SU-DHL-6 (cell line): ENCODE data around the gene KRT25.

Source experiments
- H2AFZ ChIP-seq: fragments of 200-600 bp; sonication (generic); 2 replicates; pipeline ENCODE4 v1.6.1; 2014; ENCODE audit warnings: low read depth, mild to moderate bottlenecking, moderate library complexity, mixed read lengths, antibody characterized with exemption, low read length; ENCODE audit not compliant: severe bottlenecking
- H3F3A ChIP-seq: fragments of 200-600 bp; shearing (Covaris generic); 2 replicates; pipeline ENCODE4 v1.6.0; 2016; ENCODE audit warnings: antibody characterized with exemption, mild to moderate bottlenecking; ENCODE audit not compliant: insufficient read depth
- H3K27ac ChIP-seq: fragments of 200-600 bp; sonication (generic); 2 replicates; pipeline ENCODE4 v1.5.1; 2016; ENCODE audit warnings: low read depth, mild to moderate bottlenecking, low read length, moderate library complexity, mixed read lengths
- H3K27me3 ChIP-seq: fragments of 200-600 bp; sonication (generic), shearing (Covaris generic); 2 replicates; pipeline ENCODE4 v1.6.0; 2014; ENCODE audit warnings: mild to moderate bottlenecking, low read length
- H3K36me3 ChIP-seq: fragments of 200-600 bp; sonication (generic); 2 replicates; pipeline ENCODE4 v1.6.1; 2014; ENCODE audit warnings: mild to moderate bottlenecking, low read length, mixed read lengths
- H3K4me2 ChIP-seq: fragments of 300-600, 200-600 bp; shearing (Covaris generic), sonication (generic); 2 replicates; pipeline ENCODE4 v1.6.0; 2014; ENCODE audit warnings: low read length, low read depth, mild to moderate bottlenecking; ENCODE audit not compliant: poor library complexity, severe bottlenecking
- H3K4me3 ChIP-seq: fragments of 200-600 bp; sonication (generic); 2 replicates; pipeline ENCODE4 v1.5.1; 2014; ENCODE audit warnings: antibody characterized with exemption, low read length, mild to moderate bottlenecking, mixed read lengths; ENCODE audit not compliant: insufficient read depth, poor library complexity, severe bottlenecking
- H3K79me2 ChIP-seq: fragments of 200-600 bp; sonication (generic); 2 replicates; pipeline ENCODE4 v1.6.1; 2014; ENCODE audit warnings: mild to moderate bottlenecking, low read length, moderate library complexity; ENCODE audit not compliant: insufficient read depth
- H3K9ac ChIP-seq: fragments of 200-600 bp; sonication (generic); 2 replicates; pipeline ENCODE4 v1.7.0; 2014; ENCODE audit warnings: mild to moderate bottlenecking, low read length
- H3K9me2 ChIP-seq: fragments of 200-600 bp; sonication (generic); replicated peaks from 2 replicates; pipeline ENCODE4 v1.6.1; 2014; ENCODE audit warnings: low read length; ENCODE audit not compliant: insufficient read depth
- H3K9me3 ChIP-seq: fragments of 200-600 bp; sonication (generic); 2 replicates; pipeline ENCODE4 v1.6.1; 2014; ENCODE audit warnings: low read length, mixed read lengths; ENCODE audit not compliant: insufficient read depth
- H4K20me1 ChIP-seq: fragments of 200-600 bp; sonication (generic); 2 replicates; pipeline ENCODE4 v1.6.1; 2014; ENCODE audit warnings: low read depth, mild to moderate bottlenecking, antibody characterized with exemption, low read length, moderate library complexity, mixed read lengths
- EZH2phosphoT487 ChIP-seq: fragments of 200-600 bp; sonication (generic), shearing (Covaris generic); conservative IDR thresholded peaks from 2 replicates; pipeline ENCODE4 v1.6.1; 2018; ENCODE audit warnings: mild to moderate bottlenecking, antibody characterized with exemption, low read length, moderate library complexity, mixed read lengths
- TF ChIP-seq, protein P1 (sequence below): fragments of 200-600 bp; sonication (generic); IDR thresholded peaks from one replicate; pipeline ENCODE4 v1.5.1; 2017; ENCODE audit warnings: antibody characterized with exemption, mild to moderate bottlenecking, low read length, moderate library complexity; ENCODE audit not compliant: insufficient read depth, poor library complexity, severe bottlenecking

The KRT25 gene

DNA sequence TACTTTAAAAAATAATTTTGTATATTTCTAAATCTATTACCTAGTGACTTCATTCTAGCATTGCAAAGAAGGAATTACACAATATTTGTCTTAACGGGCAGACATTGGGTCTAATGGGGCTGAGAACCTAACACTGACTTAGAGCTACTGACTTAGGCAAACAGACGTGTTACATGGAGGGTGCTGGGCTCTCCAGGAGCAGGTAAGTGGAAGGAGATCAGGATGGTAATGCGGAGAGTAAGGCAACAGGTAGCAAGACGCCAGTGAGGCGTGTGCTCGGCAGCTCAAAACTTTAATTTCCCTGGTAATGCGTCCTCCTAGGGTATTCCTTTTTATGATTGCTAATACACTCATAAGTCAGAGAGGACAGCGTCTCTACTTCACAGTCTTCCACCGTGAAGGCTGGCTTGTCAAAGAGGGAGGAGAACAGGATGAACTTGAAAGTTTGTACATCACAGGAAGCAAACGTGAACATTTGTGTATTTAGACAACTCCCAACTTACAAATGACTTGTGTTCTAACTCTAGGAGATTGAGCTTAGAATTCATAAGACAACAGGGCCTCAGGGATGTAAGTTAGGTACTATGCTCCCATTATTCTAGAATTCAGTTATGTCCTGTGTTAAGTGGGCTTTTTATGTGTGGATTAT, 40.0 kb upstream of the KRT25 start:
- no peak overlapping the region for H3K4me3 ChIP-seq
- H3K27ac ChIP-seq, result no peak overlapping the region
- no peaks in the 10 kb centered on the region for H3K79me2 ChIP-seq
- no peaks in the 10 kb centered on the region for H3K9me3 ChIP-seq
- no peaks in the 10 kb centered on the region for H3K36me3 ChIP-seq
- no peaks in the 10 kb centered on the region for H3K9me2 ChIP-seq
- no peak overlapping the region for H2AFZ ChIP-seq
- no peak overlapping the region for H3K4me2 ChIP-seq
- no peak overlapping the region for H3K9ac ChIP-seq
- H3F3A ChIP-seq, result no peaks in the 10 kb centered on the region
- no peaks in the 10 kb centered on the region for H4K20me1 ChIP-seq
- H3K27me3 ChIP-seq, result no peaks in the 10 kb centered on the region
- no peak for TF ChIP-seq EZH2phosphoT487
- TF ChIP-seq, protein P1, sequence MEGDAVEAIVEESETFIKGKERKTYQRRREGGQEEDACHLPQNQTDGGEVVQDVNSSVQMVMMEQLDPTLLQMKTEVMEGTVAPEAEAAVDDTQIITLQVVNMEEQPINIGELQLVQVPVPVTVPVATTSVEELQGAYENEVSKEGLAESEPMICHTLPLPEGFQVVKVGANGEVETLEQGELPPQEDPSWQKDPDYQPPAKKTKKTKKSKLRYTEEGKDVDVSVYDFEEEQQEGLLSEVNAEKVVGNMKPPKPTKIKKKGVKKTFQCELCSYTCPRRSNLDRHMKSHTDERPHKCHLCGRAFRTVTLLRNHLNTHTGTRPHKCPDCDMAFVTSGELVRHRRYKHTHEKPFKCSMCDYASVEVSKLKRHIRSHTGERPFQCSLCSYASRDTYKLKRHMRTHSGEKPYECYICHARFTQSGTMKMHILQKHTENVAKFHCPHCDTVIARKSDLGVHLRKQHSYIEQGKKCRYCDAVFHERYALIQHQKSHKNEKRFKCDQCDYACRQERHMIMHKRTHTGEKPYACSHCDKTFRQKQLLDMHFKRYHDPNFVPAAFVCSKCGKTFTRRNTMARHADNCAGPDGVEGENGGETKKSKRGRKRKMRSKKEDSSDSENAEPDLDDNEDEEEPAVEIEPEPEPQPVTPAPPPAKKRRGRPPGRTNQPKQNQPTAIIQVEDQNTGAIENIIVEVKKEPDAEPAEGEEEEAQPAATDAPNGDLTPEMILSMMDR, result no peak

DNA sequence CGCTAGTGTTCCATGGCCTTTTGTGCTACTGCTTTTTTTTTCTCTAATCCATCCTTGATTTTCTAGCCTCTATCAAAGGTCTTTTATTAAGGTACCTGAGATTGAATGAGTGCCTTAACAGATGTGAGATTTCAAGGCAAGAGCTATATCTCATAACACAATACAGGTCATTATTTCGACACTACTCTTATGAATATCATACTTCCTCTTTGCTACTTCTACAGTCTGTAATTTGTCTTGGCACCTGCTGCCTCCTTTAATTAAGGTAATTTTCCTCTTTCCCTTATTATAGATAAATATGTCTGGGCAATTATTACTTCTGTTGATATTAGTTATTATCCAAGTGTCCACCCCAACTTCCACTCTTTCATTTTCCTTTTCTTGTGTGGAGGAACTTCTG, 39.3 kb upstream of the KRT25 start:
- Histone ChIP-seq H2AFZ (no peak overlapping the region), H3K27me3 (no peaks in the 10 kb centered on the region), H3K79me2 (no peaks in the 10 kb centered on the region), H3K9me3 (no peaks in the 10 kb centered on the region), H3K27ac (no peak overlapping the region), H3F3A (no peaks in the 10 kb centered on the region), H3K36me3 (no peaks in the 10 kb centered on the region), H3K4me2 (no peak overlapping the region), H4K20me1 (no peaks in the 10 kb centered on the region), H3K4me3 (no peak overlapping the region), H3K9me2 (no peaks in the 10 kb centered on the region), H3K9ac (no peak overlapping the region)
- no peak for TF ChIP-seq EZH2phosphoT487
- TF ChIP-seq, protein P1, result no peak

DNA sequence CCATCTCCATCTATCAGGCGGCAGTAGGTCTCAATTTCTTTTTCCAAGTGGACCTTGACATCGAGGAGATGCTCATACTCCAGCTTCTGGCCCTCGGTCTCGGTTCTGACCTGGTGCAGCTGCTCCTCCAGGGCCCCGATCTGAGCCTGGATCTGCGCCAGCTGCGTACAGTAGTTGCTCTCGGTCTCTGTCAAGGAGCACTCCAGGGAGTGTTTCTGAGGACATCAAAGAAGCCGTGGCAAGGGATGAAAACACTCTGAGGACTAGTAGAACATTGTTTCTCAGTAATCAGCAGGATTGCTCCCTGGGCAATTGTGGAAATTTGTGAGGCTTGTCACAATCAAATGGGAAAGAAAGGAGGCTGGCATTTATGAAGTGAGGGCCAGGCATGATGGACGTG, 38.7 kb upstream of the KRT25 start:
- H3K9me3 ChIP-seq, result no peaks in the 10 kb centered on the region
- no peak overlapping the region for H3K9ac ChIP-seq
- H3F3A ChIP-seq, result no peaks in the 10 kb centered on the region
- no peaks in the 10 kb centered on the region for H3K27me3 ChIP-seq
- no peak overlapping the region for H3K4me3 ChIP-seq
- H3K79me2 ChIP-seq, result no peaks in the 10 kb centered on the region
- TF ChIP-seq, protein P1, result no peak
- TF ChIP-seq EZH2phosphoT487, result no peak
- H3K36me3 ChIP-seq, result no peaks in the 10 kb centered on the region
- no peak overlapping the region for H3K4me2 ChIP-seq
- no peaks in the 10 kb centered on the region for H4K20me1 ChIP-seq
- no peaks in the 10 kb centered on the region for H3K9me2 ChIP-seq
- H2AFZ ChIP-seq, result no peak overlapping the region
- no peak overlapping the region for H3K27ac ChIP-seq
